HG03469 (cell line): ENCODE results near the gene MEP1A.

Source experiments
- ATAC-seq: cut with Tn5 transposase; IDR thresholded peaks from one replicate; pipeline ENCODE4 v1.9.1; 2021; ENCODE audit warnings: mild to moderate bottlenecking, moderate library complexity, moderate number of reproducible peaks; ENCODE audit not compliant: unreplicated experiment

MEP1A gene

DNA sequence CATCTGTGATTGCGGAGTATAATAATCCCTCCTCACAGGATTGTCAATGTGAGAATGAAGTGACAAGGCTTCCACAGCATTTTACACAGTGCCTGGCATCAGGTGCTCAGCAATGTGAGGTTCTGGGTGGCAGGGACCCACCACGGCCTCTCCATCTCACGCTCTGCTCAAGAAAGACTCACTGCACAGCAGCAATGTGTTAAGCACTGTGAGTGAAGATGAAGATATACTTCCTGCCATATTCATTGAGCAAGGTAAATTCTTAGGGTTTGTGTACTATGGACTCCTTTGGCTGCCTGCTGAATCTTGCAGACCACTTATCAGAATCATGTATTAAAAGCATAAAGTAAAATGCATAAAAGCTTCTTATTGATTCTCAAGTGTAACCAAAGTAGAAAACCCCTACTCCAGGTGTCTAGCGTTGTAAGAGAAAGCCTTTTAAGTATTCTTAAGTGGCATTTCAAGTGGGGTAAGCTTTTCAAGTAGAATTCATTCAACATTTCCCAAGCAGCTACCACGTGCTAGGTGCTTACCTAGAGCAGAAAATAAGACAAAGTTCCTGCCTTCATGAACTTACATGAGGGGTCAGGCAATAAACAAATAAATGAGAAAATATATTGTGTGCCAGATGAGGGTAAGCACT, 17.0 kb upstream of the MEP1A start:
- ATAC-seq = no peak

DNA sequence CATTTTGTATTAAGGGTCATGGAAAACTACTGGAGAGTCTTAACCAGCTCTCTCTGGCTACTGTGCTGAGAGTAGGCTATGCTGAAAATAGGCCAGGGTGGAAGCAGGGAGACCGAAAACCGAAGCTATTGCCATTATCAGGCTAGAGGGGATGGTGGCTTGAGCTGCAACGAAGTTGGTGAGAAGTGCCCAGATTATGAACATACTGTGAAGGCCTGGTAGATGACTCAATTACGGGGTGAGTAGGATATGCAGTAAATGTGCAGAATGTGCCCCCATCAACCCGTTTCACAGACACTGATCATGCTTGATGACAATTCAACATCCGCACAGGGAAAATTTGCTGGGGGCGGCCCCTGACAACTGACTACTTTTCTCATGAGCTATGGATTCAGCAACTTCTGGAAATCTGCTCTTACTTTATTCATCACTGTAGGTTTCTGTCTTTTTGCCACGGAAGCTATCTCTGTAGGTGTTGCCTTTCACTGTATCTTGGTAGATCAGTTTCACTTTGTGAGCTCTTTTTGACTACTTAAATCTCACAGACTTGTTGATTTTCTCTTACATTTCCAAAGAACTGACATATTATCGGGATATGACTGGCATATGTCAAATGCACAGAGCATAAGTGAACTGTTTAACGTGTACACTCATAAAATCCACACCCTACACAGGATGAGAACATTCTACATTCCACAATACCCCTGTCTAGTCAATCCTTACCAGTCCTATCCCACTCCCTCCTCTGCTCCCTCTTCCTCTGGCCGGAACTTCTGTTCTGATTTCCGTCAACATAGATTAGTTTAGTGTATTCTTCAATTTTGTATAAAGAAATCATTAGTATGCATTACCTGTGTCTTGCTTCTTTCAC, 15.5 kb upstream of the MEP1A start:
- no peak for ATAC-seq

DNA sequence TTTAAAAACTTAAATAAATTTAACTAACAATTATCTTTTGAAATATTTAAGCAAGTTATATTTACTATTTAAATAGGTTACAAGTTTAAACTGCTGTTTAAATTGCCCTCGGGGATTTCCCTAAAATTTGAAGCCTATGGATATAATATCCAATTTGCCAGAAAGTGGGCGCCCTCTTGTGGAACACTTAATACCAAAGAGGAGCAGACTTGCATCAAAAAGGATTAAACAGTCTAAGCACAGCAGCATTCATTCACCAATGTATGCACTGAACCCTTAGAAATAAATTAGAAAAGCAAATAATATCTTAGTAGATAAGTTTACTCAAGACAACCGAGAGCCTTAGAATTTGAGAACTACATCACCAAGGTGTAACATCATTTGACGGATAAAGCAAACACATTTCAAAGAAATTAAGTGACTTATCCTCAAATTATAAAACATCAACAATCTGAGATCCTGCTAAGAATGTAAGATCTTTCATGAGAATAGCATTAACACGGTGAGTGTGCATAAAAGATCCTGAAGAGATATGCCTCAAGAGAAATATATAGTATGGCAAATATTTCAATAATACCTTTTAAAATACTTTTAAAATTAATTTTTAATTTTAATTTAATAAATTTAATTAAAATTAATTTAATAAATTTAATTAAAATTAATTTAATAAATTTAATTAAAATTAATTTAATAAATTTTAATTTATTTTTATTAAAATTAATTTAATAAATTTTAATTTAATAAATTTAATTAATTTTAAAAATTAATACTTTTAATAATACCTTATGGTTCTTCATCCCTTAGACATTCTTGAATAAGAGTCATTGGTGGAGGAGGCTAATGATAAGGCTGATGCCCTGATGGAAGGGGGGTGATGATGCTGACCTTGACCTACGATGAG, 11.5 kb upstream of the MEP1A start:
- no peak for ATAC-seq

DNA sequence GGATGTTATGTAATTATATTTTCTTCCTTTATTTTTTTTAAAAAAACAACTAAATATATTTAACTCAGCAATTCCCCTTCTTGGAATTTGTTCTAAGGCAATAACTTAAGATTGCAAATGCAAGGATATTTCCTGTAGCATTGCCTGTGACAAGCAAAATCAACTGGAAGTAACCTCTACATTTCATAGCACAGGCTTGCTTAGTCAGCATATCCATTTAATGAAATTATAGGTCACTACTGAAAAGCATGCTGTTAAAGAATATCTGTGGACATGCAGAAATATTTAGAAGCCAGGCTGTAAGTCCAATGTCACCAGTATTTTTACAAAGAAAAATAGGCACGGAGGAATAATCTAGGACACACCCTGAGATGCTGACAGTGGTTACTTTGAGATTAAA, 8.7 kb upstream of the MEP1A start:
- no peak for ATAC-seq

DNA sequence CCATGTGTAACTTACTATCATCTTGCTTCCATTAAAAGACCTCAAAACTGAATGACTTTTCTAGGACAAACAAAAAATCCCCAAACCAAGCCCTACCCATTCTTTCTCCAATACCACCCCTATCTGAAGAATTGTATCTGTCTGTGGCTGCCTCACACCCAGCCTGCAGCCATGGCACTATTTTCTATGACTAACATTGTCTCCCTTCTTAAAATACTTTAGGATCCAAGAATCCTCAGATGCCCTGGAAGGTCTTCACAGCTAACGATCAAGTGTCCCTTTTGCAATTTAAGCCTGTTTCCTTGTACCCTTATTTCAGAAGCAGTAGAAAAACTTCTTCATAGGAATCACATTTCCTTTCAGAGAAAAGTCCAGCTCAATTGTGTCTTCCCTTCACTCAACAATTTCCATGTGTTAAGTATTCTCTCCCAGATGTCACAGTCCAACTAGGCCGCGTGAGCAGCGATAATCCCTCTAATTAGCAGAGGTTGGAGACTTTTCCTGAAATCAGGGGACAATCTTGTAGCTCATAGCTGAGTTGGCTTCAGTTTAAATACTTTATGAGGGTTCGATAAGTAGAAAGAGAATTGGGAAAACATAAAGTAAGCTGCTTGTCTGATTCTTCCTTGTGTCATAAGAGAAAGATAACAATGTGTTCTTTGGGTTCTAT, 5.2 kb upstream of the MEP1A start:
- ATAC-seq = no peak

DNA sequence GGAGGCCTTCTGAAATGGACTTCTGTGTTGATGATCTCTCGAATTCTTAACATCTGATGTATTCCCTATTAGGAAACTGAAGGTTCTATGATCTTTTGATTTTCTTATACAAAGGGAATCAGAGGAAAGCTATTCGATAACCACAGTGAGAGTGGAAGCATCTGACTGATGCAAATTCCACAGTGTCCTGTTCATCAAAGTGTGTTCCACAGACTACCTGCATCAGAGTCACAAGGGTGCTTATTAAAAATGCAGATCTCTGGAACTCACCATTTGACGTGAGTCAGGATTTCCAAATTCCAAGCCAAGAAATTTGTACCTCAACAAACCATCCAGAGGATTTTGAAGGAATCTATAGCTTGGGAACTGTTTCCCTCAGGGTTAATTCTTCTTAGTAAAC, 4.4 kb upstream of the MEP1A start:
- ATAC-seq = no peak

DNA sequence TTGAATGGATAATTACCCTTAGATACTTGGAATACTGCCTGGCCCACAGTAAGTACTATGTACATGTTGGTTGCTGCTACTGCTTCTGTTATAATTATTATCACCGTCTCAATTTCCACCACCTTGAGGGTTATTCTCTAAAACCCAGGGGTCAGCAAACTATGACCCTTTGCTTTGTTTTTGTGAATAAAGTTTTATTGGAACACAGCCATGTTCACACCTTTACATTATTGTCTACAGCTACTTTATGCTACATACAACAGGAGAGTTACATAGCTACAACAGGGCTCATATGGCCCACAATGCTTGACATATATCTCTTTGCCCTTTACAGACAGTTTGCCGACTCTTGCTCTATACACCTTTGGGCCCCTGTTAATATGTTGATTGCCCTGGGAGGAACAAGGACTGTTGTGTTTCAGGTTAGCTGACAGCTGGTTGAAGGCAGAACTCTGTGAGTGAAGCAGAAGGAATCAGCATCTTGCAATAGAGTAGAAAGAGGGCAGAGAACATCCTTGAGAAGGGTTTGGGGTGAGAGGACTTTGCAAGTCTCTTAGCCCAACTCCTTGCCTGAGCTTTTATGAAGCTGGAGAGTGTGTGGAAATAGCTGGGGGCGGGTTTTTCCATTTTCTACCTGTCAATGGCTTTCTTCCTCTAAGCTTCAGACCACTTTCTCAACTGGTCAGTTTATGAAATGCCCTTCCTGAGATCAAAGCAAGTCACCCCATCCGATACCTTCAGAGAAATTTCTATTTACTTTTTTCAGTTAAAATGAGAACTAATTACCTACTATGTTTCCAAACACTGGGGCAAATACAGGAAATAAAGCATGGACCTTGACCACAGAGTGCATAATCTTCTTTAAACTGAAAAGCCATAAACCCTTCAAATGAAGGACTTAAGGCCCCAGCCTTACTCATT, 3.5 kb upstream of the MEP1A start:
- no peak for ATAC-seq

DNA sequence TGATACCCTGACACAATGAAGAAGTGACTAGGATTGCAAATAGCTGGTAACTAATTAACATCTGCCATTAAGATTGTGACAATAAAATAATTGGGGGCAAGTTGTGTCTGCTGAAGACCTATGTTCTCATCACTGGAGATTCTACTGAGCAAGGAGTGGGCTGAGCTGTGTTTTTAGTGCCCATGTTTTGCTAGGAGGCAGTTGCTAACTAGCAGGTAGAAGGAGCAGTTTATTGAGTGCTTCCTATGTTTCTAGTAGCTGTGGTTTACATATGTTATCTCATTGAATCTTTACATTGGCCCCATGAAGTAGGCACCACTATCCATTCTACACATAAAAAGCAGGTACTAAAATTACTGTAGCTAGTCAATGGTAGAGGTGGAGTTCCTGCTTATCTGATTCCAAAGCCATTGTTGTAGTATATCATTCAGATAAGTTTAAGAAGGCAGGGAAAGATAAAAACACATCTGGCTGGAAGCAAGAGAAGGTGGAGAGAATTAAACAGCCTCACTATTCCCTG, 2.8 kb upstream of the MEP1A start:
- no peak for ATAC-seq

DNA sequence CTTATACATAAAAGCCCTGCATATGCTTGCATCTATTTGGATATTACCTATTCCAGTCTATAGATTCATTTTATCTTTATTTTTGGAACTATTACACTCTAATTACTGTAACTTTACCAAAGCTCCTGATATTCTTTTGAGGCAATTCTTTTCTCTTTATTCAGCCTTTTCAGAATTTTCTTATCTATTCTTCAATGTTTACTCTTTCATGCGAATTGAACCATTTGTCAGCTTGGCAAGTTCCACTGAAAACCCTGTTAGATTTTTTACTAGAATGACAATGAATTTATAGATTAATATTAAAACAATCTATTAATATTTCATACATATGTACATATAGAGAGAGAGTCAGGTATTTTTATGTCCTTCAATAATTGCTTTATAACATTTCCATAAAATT, 554 bp upstream of the MEP1A start:
- no peak for ATAC-seq

DNA sequence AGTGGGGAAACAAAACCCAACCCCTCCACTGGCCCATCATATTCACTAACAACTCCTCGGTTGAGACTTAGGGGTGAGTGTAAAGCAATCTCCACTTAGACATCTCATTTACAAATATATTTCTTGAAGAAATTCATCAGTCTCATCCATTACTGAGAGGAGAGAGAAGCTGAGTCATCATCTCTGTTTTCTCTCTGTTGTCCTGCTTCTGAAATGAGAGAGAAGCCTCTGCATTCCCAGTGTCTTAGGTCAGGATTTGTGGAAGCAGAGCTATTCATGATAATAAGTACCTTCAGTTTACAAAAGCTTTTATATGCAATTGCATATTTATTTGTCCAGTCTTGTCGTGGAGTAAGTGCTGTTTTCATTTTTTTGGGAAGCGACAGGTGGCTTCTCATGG, 879 bp downstream of the MEP1A start:
- no peak for ATAC-seq

DNA sequence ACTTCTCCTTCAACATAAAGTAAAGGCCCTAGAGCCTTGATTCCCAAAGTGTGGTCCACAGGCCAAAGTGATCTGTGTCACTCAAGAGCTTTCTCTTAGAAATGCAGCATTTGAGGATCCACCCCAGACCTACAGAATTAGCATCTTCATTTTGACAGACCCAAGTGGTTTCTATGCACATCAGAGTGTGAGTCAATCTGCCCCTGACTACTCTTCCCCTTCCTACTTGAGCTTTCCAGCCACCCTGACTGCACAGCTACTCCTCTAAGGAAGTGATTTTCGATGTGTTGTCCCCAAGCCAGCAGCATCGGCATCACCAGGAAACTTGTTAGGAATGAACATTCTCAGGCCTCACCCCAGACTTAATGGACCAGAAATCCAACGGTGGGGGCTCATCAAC, 2.6 kb downstream of the MEP1A start:
- ATAC-seq = no peak

DNA sequence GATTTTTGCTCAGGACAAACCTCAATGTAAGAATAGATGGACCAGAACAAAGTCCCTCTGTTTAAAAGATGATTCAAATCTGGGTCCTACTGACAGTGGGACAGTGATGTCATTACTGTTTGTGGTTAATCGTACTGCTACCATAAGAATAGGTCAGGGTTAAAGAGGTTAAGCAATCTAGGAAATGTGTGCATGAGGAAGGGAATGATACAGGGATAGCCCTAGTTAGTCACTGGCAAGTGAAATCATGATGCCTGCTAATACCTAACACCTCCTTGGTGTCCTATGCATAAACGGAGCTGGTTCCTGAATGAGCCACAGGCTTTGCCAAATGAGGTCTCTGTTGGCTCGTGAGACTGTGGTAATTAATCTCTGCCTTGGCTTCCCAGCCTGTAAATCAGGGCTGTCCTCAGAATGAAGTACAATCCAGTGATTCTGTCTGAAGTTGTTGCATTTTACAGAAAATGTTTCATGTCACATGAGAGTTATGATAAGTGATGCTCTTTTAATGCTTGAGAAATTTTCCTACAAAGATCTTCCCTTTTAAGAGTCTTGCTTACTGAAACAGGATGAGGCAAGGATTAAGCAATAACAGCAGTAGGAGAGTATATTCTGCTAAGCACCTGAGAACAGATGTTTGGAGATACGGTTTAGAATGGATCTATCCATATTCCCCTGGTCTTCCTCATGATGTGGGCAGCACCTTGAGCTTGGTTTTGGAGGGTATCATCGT, 3.8 kb downstream of the MEP1A start:
- no peak for ATAC-seq

DNA sequence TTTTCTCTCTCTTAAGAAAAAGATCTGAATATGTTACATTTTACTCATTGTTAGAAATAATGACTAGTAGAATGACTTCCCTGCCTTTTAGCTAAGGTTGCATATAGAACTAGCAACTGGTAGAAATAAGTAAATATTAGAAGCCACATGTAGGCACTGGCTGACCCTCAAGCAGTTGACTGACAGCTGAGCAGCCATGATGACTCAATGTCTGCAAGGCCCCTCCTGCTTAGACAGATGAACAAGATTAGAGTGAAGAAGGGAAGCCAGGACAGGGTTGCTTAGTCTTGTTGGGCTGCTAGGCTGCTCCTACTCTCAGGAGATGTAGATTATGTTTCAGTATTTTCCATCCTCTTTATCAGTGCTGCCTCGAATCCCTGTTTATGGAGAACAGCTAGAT, 6.5 kb downstream of the MEP1A start:
- ATAC-seq = no peak

DNA sequence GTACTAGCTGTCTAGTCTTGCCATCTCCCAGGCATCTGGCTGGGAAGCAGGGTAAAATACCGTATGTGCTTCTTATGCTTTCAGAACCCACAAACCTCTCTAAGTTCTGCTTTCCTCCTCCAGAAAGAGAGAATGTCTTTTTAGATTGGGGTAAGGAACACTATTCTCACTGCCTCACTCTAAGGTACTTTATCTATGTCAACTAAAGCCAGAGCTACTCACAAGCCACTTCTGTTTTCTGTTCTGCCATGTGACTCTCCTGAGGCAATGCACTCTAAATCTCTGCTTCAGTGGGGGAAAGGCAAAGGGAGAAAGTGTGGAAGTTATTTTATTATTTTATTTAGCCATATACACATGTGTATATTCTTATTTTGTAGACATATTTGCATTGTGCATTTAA, 15.6 kb downstream of the MEP1A start:
- no peak for ATAC-seq

DNA sequence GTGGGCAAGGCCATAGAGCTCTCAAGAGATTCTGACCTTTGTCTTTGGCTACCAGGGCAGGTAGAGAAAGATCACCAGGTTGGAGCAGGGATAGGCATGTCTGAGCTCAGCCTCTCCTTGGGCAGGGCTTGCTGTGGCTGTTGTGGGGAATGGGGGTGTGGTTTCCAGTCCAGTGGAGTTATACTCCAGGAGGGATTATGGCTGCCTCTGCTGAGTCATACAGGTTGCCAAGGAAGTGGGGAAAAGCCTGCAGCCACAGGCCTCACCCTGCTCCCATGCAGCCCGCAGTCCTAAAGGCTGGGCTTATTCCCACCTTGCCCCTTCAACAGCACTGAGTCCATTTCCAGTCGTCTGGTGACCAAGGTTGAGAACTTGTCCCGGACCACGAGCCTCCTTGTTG, 21.9 kb downstream of the MEP1A start:
- ATAC-seq = no peak

DNA sequence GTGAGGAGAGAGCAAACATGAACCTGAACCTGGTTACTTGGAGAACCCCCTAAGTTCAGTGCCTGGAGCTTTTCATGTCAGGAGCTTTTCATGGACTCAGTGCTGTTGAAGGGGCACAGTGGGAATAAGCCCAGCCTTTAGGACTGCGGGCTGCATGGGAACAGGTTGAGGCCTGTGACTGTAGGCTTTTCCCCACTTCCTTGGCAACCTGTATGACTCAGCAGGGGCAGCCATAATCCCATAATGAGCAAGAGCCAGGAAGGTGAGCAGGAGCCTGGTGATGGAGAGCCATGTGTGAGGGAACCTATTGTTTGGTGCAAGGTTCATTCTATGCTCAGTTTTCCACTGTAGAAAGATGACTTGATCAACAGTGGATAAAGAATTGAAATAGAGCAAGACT, 23.4 kb downstream of the MEP1A start:
- ATAC-seq = no peak

DNA sequence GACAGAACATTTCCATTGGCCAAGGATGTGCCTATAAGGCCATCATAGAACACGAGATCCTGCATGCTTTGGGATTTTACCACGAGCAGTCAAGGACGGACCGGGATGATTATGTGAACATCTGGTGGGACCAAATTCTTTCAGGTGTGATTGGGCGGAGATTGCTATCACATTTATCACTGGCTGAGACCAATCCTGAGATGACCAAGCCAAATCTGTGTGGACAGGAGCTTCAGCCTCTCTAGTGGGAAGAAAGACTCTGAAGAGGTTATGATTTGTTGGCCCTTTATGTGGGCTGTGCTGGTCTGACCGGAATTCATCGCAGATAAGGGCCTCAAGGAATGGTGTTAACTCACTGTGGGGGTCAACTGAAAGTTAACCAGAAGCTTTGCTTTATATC, 26.4 kb downstream of the MEP1A start:
- ATAC-seq = no peak

DNA sequence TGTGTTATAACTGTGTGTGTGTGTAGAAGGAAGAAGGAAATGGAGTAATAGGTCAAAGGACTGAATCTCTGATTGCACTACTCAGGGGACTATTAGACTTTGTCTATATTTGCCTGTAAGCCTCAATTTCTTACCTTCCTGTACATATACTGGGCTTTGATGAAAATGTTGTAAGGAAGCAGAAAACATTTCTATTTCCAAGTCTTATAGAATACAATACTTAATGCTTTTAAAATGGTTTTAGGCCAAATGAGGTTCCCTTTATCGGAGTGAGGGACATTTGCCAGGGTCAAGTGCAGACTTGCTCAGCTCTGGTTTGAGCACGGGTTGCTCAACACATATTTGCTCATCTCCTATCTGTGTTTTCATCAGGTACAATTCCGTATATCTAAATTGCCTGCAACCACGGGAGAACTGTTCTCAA, 28.3 kb downstream of the MEP1A start:
- ATAC-seq = no peak

DNA sequence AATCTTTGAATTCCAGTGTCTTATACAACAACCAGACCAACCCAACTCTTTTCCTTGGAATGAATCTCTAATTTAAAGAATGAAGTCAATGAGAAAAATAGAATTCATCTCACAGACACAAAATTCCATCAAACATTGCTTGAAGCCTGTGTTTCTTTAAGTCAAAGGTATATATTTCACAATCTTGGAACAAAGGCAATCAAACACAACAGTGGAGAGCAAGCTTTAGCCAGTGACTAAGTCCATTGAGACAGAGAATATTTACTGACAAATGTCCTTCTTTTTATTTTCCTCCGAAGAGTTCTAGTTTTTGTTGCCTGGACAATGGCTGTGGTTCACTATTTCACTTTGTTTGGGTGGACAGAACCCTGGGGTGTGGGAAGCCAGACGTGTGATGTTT, 35.8 kb downstream of the MEP1A start:
- ATAC-seq = no peak
